ENCODE results near the gene CIT. TPM values are rescaled to one million over a fixed set of nuclear protein-coding genes. Genes with fewer than 3 reads are reported as not detected.

CIT gene
- total and polyA plus RNA-seq, 2 donors (not counting 1 experiment from before 2014, with no cell fraction given): 6.8 to 25.4 TPM

DNA sequence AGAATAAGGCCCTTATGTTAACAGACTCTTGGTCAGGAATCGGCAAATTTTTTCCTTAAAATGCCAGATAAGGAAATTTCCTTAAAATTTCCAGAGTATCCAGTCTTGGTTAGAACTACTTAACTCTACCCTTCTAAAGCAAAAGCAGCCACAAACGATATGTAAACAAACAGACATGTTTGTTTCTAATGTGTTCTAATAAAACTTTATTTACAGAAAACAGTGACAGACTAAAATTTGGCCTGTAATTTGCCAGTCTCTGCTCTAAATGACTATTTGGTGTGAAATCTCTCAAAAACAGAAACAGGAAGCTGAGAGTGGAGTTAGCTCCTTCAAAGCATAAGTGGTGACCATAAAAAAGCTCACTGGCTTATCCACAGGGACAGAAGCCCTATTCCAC lies 131.0 kb downstream of the CIT start:
- DNase-seq (ENCODE audit: low read depth in 2 of 2): no peak
- Histone ChIP-seq H4K20me1 (ENCODE audit: control insufficient read depth, extremely low read depth, insufficient read depth, low read length) (no peaks in the 10 kb centered on the region), H3K36me3 (ENCODE audit: control insufficient read depth, insufficient read depth, low read length) (peaks cover 4% of the 10 kb centered on the region), H3K9ac (ENCODE audit: insufficient read depth, low read length) (no peak overlapping the region), H3K4me3 (replicated peaks in 1 of 4; ENCODE audit: control extremely low read depth in 1 of 4, insufficient read depth in 1 of 4, low read depth in 3 of 4, low read length in 4 of 4) (no peak overlapping the region), H2AFZ (ENCODE audit: low read length) (no peak overlapping the region), H3K9me3 (ENCODE audit: control insufficient read depth, insufficient read depth, low read depth, low read length) (no peaks in the 10 kb centered on the region), H3K4me1 (ENCODE audit: control insufficient read depth, extremely low read depth, insufficient read depth, low read length) (no peaks in the 10 kb centered on the region), H3K27ac (ENCODE audit: insufficient read depth, low read length) (no peak overlapping the region), H3K79me2 (ENCODE audit: control insufficient read depth, insufficient read depth, low read length) (no peaks in the 10 kb centered on the region), H3K27me3 (ENCODE audit: control insufficient read depth, insufficient read depth, low read length) (no peaks in the 10 kb centered on the region), H3K4me2 (ENCODE audit: extremely low read depth, insufficient read depth, low read length) (no peak overlapping the region)
- no peak for TF ChIP-seq EZH2 (IDR thresholded peaks at IDR 0.05; ENCODE audit: low read length, missing control alignments)
- TF ChIP-seq, protein P1, sequence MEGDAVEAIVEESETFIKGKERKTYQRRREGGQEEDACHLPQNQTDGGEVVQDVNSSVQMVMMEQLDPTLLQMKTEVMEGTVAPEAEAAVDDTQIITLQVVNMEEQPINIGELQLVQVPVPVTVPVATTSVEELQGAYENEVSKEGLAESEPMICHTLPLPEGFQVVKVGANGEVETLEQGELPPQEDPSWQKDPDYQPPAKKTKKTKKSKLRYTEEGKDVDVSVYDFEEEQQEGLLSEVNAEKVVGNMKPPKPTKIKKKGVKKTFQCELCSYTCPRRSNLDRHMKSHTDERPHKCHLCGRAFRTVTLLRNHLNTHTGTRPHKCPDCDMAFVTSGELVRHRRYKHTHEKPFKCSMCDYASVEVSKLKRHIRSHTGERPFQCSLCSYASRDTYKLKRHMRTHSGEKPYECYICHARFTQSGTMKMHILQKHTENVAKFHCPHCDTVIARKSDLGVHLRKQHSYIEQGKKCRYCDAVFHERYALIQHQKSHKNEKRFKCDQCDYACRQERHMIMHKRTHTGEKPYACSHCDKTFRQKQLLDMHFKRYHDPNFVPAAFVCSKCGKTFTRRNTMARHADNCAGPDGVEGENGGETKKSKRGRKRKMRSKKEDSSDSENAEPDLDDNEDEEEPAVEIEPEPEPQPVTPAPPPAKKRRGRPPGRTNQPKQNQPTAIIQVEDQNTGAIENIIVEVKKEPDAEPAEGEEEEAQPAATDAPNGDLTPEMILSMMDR (conservative IDR thresholded peaks at IDR 0.05 in 1 of 2, IDR thresholded peaks at IDR 0.05 in 1 of 2; ENCODE audit: low read depth in 1 of 2, low read length in 2 of 2): no peak

DNA sequence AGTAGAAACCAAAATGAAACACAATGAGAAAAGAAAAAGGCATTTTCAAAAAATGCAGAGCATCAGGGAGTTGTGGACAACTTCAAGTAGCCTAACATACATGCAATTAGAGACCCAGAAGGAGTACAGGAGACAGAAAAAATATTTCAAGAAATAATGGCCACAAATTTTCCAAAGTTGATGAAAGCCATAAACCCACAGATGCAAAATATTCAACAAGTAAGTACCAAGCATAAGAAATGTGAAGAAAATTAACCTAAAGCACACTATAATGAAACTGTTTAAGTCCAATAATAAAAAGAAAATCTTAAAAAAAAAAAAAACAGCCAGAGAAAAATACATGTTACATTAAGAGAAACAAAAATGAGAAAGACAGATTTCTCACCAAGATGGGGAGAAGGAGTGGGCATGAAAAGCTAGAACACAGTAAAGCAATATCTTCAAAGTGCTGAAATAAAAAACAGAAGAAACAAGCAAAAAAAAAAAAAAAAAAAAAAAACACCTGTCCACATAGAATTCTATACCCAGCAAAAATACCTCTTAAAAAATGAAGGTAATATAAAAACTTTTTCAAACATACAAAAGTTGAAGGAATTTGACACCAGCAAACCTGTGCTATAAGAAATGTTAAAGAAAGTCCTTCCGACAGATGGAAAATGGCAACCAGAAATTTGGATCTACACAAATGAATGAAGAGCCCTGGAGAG lies 132.1 kb downstream of the CIT start:
- no peak for TF ChIP-seq EZH2 (IDR thresholded peaks at IDR 0.05; ENCODE audit: low read length, missing control alignments)
- TF ChIP-seq, protein P1 (conservative IDR thresholded peaks at IDR 0.05 in 1 of 2, IDR thresholded peaks at IDR 0.05 in 1 of 2; ENCODE audit: low read depth in 1 of 2, low read length in 2 of 2): no peak
- Histone ChIP-seq H3K4me1 (ENCODE audit: control insufficient read depth, extremely low read depth, insufficient read depth, low read length) (no peaks in the 10 kb centered on the region), H2AFZ (ENCODE audit: low read length) (no peak overlapping the region), H3K79me2 (ENCODE audit: control insufficient read depth, insufficient read depth, low read length) (no peaks in the 10 kb centered on the region), H3K36me3 (ENCODE audit: control insufficient read depth, insufficient read depth, low read length) (peaks cover 4% of the 10 kb centered on the region), H3K4me3 (replicated peaks in 1 of 4; ENCODE audit: control extremely low read depth in 1 of 4, insufficient read depth in 1 of 4, low read depth in 3 of 4, low read length in 4 of 4) (no peak overlapping the region), H4K20me1 (ENCODE audit: control insufficient read depth, extremely low read depth, insufficient read depth, low read length) (no peaks in the 10 kb centered on the region), H3K9me3 (ENCODE audit: control insufficient read depth, insufficient read depth, low read depth, low read length) (no peaks in the 10 kb centered on the region), H3K27ac (ENCODE audit: insufficient read depth, low read length) (no peak overlapping the region), H3K9ac (ENCODE audit: insufficient read depth, low read length) (no peak overlapping the region), H3K27me3 (ENCODE audit: control insufficient read depth, insufficient read depth, low read length) (no peaks in the 10 kb centered on the region), H3K4me2 (ENCODE audit: extremely low read depth, insufficient read depth, low read length) (no peak overlapping the region)
- no peak for DNase-seq (ENCODE audit: low read depth in 2 of 2)

DNA sequence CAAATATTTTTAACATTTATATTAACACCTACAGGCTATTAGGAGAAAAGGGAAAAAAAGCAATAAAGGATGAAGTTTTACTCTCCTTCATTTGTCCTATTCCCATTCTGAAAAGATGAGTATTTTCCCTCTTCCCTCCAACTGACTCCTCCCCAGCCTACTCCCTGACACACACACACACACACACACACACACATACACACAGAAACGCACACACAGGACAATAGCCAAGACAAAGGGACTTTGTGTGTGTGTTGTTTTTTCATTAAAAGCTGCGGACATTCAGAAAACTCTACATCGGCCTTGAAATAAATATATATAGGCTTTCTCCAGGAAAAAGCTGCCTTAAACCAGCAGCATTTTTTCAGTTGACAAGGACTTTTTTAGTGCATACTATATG lies 134.4 kb downstream of the CIT start:
- Histone ChIP-seq H3K36me3 (ENCODE audit: control insufficient read depth, insufficient read depth, low read length) (peaks cover 1% of the 10 kb centered on the region), H3K9me3 (ENCODE audit: control insufficient read depth, insufficient read depth, low read depth, low read length) (no peaks in the 10 kb centered on the region), H3K4me1 (ENCODE audit: control insufficient read depth, extremely low read depth, insufficient read depth, low read length) (no peaks in the 10 kb centered on the region), H3K27ac (ENCODE audit: insufficient read depth, low read length) (no peak overlapping the region), H3K79me2 (ENCODE audit: control insufficient read depth, insufficient read depth, low read length) (no peaks in the 10 kb centered on the region), H3K27me3 (ENCODE audit: control insufficient read depth, insufficient read depth, low read length) (no peaks in the 10 kb centered on the region), H2AFZ (ENCODE audit: low read length) (no peak overlapping the region), H4K20me1 (ENCODE audit: control insufficient read depth, extremely low read depth, insufficient read depth, low read length) (no peaks in the 10 kb centered on the region), H3K4me2 (ENCODE audit: extremely low read depth, insufficient read depth, low read length) (no peak overlapping the region), H3K9ac (ENCODE audit: insufficient read depth, low read length) (no peak overlapping the region), H3K4me3 (replicated peaks in 1 of 4; ENCODE audit: control extremely low read depth in 1 of 4, insufficient read depth in 1 of 4, low read depth in 3 of 4, low read length in 4 of 4) (no peak overlapping the region)
- no peak for TF ChIP-seq EZH2 (IDR thresholded peaks at IDR 0.05; ENCODE audit: low read length, missing control alignments)
- TF ChIP-seq, protein P1 (conservative IDR thresholded peaks at IDR 0.05 in 1 of 2, IDR thresholded peaks at IDR 0.05 in 1 of 2; ENCODE audit: low read depth in 1 of 2, low read length in 2 of 2): no peak
- DNase-seq (ENCODE audit: low read depth in 2 of 2): no peak

Measured in fibroblast of lung (primary cell).